Hepatocyte (in vitro differentiated cells): ENCODE measurements around the gene NEAT1. TPM values are rescaled to one million over a fixed set of nuclear protein-coding genes. Genes with fewer than 3 reads are reported as not detected.

ENCODE experiments used
- DNase-seq: peaks from one replicate; pipeline ENCODE4 v3.0.0-alpha.2; 2016; ENCODE audit warnings: low spot score
- H2AFZ ChIP-seq: fragments of 200-600 bp; sonication (generic); 2 replicates; pipeline ENCODE4 v1.6.0; 2016; ENCODE audit warnings: antibody characterized with exemption, mild to moderate bottlenecking
- H3K27ac ChIP-seq: fragments of 200-600 bp; sonication (generic); 2 replicates; pipeline ENCODE4 v1.5.1; 2016; ENCODE audit warnings: mild to moderate bottlenecking
- H3K27me3 ChIP-seq: fragments of 200-600 bp; sonication (generic); 2 replicates; pipeline ENCODE4 v1.6.1; 2016
- H3K36me3 ChIP-seq: fragments of 200-600 bp; sonication (generic); replicated peaks from 2 replicates; pipeline ENCODE4 v1.5.1; 2016; ENCODE audit warnings: low read depth; ENCODE audit not compliant: insufficient read depth
- H3K4me1 ChIP-seq: fragments of 200-600 bp; sonication (generic); 2 replicates; pipeline ENCODE4 v1.5.1; 2016; ENCODE audit warnings: mild to moderate bottlenecking, moderate library complexity; ENCODE audit not compliant: insufficient read depth
- H3K4me2 ChIP-seq: fragments of 200-600 bp; sonication (generic); 2 replicates; pipeline ENCODE4 v1.6.0; 2016
- H3K4me3 ChIP-seq: fragments of 200-600 bp; sonication (generic); 2 replicates; pipeline ENCODE4 v1.5.1; 2016; ENCODE audit warnings: mild to moderate bottlenecking
- H3K79me2 ChIP-seq: fragments of 200-600 bp; sonication (generic); 2 replicates; pipeline ENCODE4 v1.6.0; 2017; ENCODE audit warnings: mild to moderate bottlenecking
- H3K9me2 ChIP-seq: fragments of 200-600 bp; sonication (generic); replicated peaks from 2 replicates; pipeline ENCODE4 v1.6.0; 2017; ENCODE audit warnings: mild to moderate bottlenecking; ENCODE audit not compliant: insufficient read depth
- H3K9me3 ChIP-seq: fragments of 200-600 bp; sonication (generic); 2 replicates; pipeline ENCODE4 v1.5.1; 2016; ENCODE audit warnings: low read depth, mild to moderate bottlenecking
- H4K20me1 ChIP-seq: fragments of 200-600 bp; sonication (generic); 2 replicates; pipeline ENCODE4 v1.6.0; 2016; ENCODE audit warnings: mild to moderate bottlenecking; ENCODE audit not compliant: insufficient read depth, poor library complexity, severe bottlenecking
- CTCF ChIP-seq: fragments of 200-600 bp; sonication (generic); IDR thresholded peaks from 2 replicates; pipeline ENCODE4 v1.5.1; 2016; ENCODE audit warnings: antibody characterized with exemption, mild to moderate bottlenecking; ENCODE audit not compliant: poor library complexity
- EZH2 ChIP-seq: fragments of 200-600 bp; sonication (generic); IDR thresholded peaks from 2 replicates; pipeline ENCODE4 v1.6.1; 2016; ENCODE audit warnings: antibody characterized with exemption, mild to moderate bottlenecking, borderline replicate concordance
- EZH2phosphoT487 ChIP-seq: fragments of 200-600 bp; sonication (generic); IDR thresholded peaks from one replicate; pipeline ENCODE4 v1.6.1; 2018; ENCODE audit warnings: antibody characterized with exemption, mild to moderate bottlenecking, low read depth, moderate library complexity; ENCODE audit not compliant: unreplicated experiment, severe bottlenecking
- whole genome bisulfite sequencing: methylation state at CpG from one replicate; pipeline ENCODE4 v1.1.6; 2016; ENCODE audit warnings: low lambda C conversion rate; ENCODE audit errors: missing lambda C conversion rate; 5-methylcytosine and 5-hydroxymethylcytosine counted together
- polyA plus RNA-seq: library from polyadenylated mRNA; unstranded; fragments of >200 nt; fragmentation: Nextera tagmentation; extraction: Ambion mirVana; gene quantifications from 2 replicates; pipeline ENCODE4 v1.2.1, GENCODE V29; 2016
- total RNA-seq: library from RNA; depleted of rRNA; stranded (reverse); fragments of >200 nt; gene quantifications from 2 replicates; pipeline ENCODE4 v1.2.3, GENCODE V29; 2014

NEAT1 gene
- total and polyA plus RNA-seq, 2 experiments from 2014 or later: 130 to 168 TPM

GRCh38 chr11:65392899-65393298, 29.7 kb upstream of the NEAT1 start:
- Histone ChIP-seq H3K4me2 (no peak overlapping the region), H3K79me2 (peaks cover 29% of the 10 kb centered on the region), H3K27ac (no peak overlapping the region), H3K4me1 (peaks cover 11% of the 10 kb centered on the region), H3K9me3 (no peaks in the 10 kb centered on the region), H2AFZ (no peak overlapping the region), H3K9me2 (no peaks in the 10 kb centered on the region), H3K4me3 (no peak overlapping the region), H3K27me3 (no peaks in the 10 kb centered on the region), H4K20me1 (no peaks in the 10 kb centered on the region), H3K36me3 (no peaks in the 10 kb centered on the region)
- 90% methylated on average over 5 of the region's 5 CpGs for WGBS
- DNase-seq: no peak
- TF ChIP-seq EZH2 (no peak), EZH2phosphoT487 (no peak), CTCF (no peak)

- peaks cover 11% of the 10 kb centered on the region for H3K4me1 ChIP-seq
- H3K9me3 ChIP-seq: no peaks in the 10 kb centered on the region
- H3K79me2 ChIP-seq: peaks cover 22% of the 10 kb centered on the region
- no peaks in the 10 kb centered on the region for H4K20me1 ChIP-seq
- no peak overlapping the region for H2AFZ ChIP-seq
- H3K27ac ChIP-seq: no peak overlapping the region
- no peaks in the 10 kb centered on the region for H3K9me2 ChIP-seq
- no peak for TF ChIP-seq CTCF
- no peak overlapping the region for H3K4me2 ChIP-seq
- H3K36me3 ChIP-seq: no peaks in the 10 kb centered on the region
- H3K27me3 ChIP-seq: no peaks in the 10 kb centered on the region
- WGBS: 90% methylated on average over 16 of the region's 17 CpGs
- no peak for DNase-seq
- no peak overlapping the region for H3K4me3 ChIP-seq
These were observed 29.0 kb upstream of the NEAT1 start for GRCh38 chr11:65393513-65394079.

GRCh38 chr11:65394125-65394536, 28.5 kb upstream of the NEAT1 start:
- Histone ChIP-seq H3K4me3 (no peak overlapping the region), H3K36me3 (no peaks in the 10 kb centered on the region), H4K20me1 (no peaks in the 10 kb centered on the region), H3K4me1 (peaks cover 11% of the 10 kb centered on the region), H3K27me3 (no peaks in the 10 kb centered on the region), H3K27ac (no peak overlapping the region), H3K4me2 (no peak overlapping the region), H3K79me2 (peaks cover 17% of the 10 kb centered on the region), H3K9me3 (no peaks in the 10 kb centered on the region), H3K9me2 (no peaks in the 10 kb centered on the region), H2AFZ (no peak overlapping the region)
- DNase-seq: no peak
- TF ChIP-seq CTCF (no peak), EZH2phosphoT487 (no peak), EZH2 (no peak)
- 96% methylated on average over 20 of the region's 20 CpGs for WGBS
